ENCODE measurements around the gene MTG1. TPM values are rescaled to one million over a fixed set of nuclear protein-coding genes. Genes with fewer than 3 reads are reported as not detected.
"Not testable (repeated sequence)": the region's sequence is repeated elsewhere in the genome, so short reads cannot be mapped to it uniquely, and the experiment has no call there.

MTG1 gene
- total RNA-seq, 8 experiments from 2014 or later, result 11.9 to 68.6 (median 27.9) TPM

- H3K27ac ChIP-seq; ATAC-seq (replicated peaks in 6 of 8); in situ Hi-C loops (cut with MboI; ENCODE audit: low pct_unique_long_range_greater_than_20kb in 2 of 9, low sequenced_read_pairs in 9 of 9, unreplicated experiment in 9 of 9); H3K4me3 ChIP-seq: not testable (repeated sequence)
- WGBS, 10 experiments, result 40 to 91% (median 80%) methylated on average over 1 to 5 of the region's 5 CpGs; no CpG with 5 or more reads in 3 of the 10 experiments
- peaks cover 11 to 15% of the 10 kb centered on the region in 2 donors for H3K4me1 ChIP-seq (replicated peaks in 1 of 2)
These were observed 17.8 kb upstream of the MTG1 start for GRCh38 chr10:133376183-133376582.

- no peak for ATAC-seq (replicated peaks in 6 of 8)
- H3K27ac ChIP-seq, result no peak overlapping the region
- 40 to 100% (median 86%) methylated on average over 1 to 13 of the region's 30 CpGs; no CpG with 5 or more reads in 4 of the 10 experiments for WGBS, 10 experiments
- H3K4me3 ChIP-seq, result no peak overlapping the region
- in situ Hi-C loops (cut with MboI; ENCODE audit: low pct_unique_long_range_greater_than_20kb in 2 of 9, low sequenced_read_pairs in 9 of 9, unreplicated experiment in 9 of 9), result no loop called here
- H3K4me1 ChIP-seq (replicated peaks in 1 of 2), result peaks cover 7 to 13% of the 10 kb centered on the region in 2 donors
These were observed 16.7 kb upstream of the MTG1 start for GRCh38 chr10:133377025-133377817.

GRCh38 chr10:133377818-133378250, 16.1 kb upstream of the MTG1 start:
- 39 to 87% methylated on average over 4 to 5 of the region's 20 CpGs; no CpG with 5 or more reads in 8 of the 10 experiments for WGBS, 10 experiments
- Histone ChIP-seq H3K4me1 (replicated peaks in 1 of 2) (peaks cover 4 to 10% of the 10 kb centered on the region in 2 donors), H3K27ac (no peak overlapping the region), H3K4me3 (peak overlapping the region; percentile 48 to 93 (median 68))
- in situ Hi-C loops (cut with MboI; ENCODE audit: low pct_unique_long_range_greater_than_20kb in 2 of 9, low sequenced_read_pairs in 9 of 9, unreplicated experiment in 9 of 9), result no loop called here
- peak in 5 of 8 experiments; percentile 0 to 12 (median 0) for ATAC-seq (replicated peaks in 6 of 8)

GRCh38 chr10:133378251-133379096, 15.5 kb upstream of the MTG1 start:
- H3K27ac ChIP-seq, result peak overlapping the region; percentile 3 to 55
- WGBS, 10 experiments, result 0 to 8% (median 0%) methylated on average over 1 to 20 of the region's 90 CpGs; no CpG with 5 or more reads in 7 of the 10 experiments
- H3K4me3 ChIP-seq, result peak overlapping the region; percentile 48 to 93 (median 68)
- in situ Hi-C loops (cut with MboI; ENCODE audit: low pct_unique_long_range_greater_than_20kb in 2 of 9, low sequenced_read_pairs in 9 of 9, unreplicated experiment in 9 of 9), result no loop called here
- peak; percentile 46 to 80 (median 74) for ATAC-seq (replicated peaks in 6 of 8)
- peaks cover 4 to 10% of the 10 kb centered on the region in 2 donors for H3K4me1 ChIP-seq (replicated peaks in 1 of 2)

- Histone ChIP-seq H3K4me3 (peak within 1 kb of the TSS; percentile 48 to 93 (median 68)), H3K27ac (peak within 1 kb of the TSS; percentile 55 to 79), H3K4me1 (replicated peaks in 1 of 2) (peaks cover 4 to 10% of the 10 kb centered on the region in 2 donors)
- ATAC-seq (replicated peaks in 6 of 8), result peak; percentile 37 to 79 (median 73)
- 0% methylated on average over 10 of the region's 78 CpGs; no CpG with 5 or more reads in 9 of the 10 experiments for WGBS, 10 experiments
- in situ Hi-C loops (cut with MboI; ENCODE audit: low pct_unique_long_range_greater_than_20kb in 2 of 9, low sequenced_read_pairs in 9 of 9, unreplicated experiment in 9 of 9), result no loop called here
These were observed 14.7 kb upstream of the MTG1 start, which contains the start of gene PAOX for GRCh38 chr10:133379152-133379800. Gene PAOX (plus strand): TSS chr10:133379262. CDS start chr10:133379317, 55 bp downstream.

GRCh38 chr10:133379801-133380666, 13.9 kb upstream of the MTG1 start:
- Histone ChIP-seq H3K27ac (peak overlapping the region in 1 of 2 donors; percentile 79), H3K4me3 (peak overlapping the region; percentile 48 to 93 (median 68)), H3K4me1 (replicated peaks in 1 of 2) (peaks cover 4 to 10% of the 10 kb centered on the region in 2 donors)
- in situ Hi-C loops (cut with MboI; ENCODE audit: low pct_unique_long_range_greater_than_20kb in 2 of 9, low sequenced_read_pairs in 9 of 9, unreplicated experiment in 9 of 9), result no loop called here
- peak in 1 of 8 experiments; percentile 14 for ATAC-seq (replicated peaks in 6 of 8)
- WGBS, 10 experiments, result 100% methylated on average over 1 of the region's 36 CpGs; no CpG with 5 or more reads in 8 of the 10 experiments

- Histone ChIP-seq H3K27ac (no peak overlapping the region), H3K4me3 (no peak overlapping the region), H3K4me1 (replicated peaks in 1 of 2) (peaks cover 4 to 10% of the 10 kb centered on the region in 2 donors)
- ATAC-seq (replicated peaks in 6 of 8), result no peak
- WGBS, 10 experiments, result 92 to 100% methylated on average over 2 of the region's 8 CpGs; no CpG with 5 or more reads in 8 of the 10 experiments
- in situ Hi-C loops (cut with MboI; ENCODE audit: low pct_unique_long_range_greater_than_20kb in 2 of 9, low sequenced_read_pairs in 9 of 9, unreplicated experiment in 9 of 9), result no loop called here
These were observed 12.9 kb upstream of the MTG1 start for GRCh38 chr10:133381036-133381435.

GRCh38 chr10:133383551-133383950, 10.4 kb upstream of the MTG1 start:
- H3K27ac ChIP-seq, result no peak overlapping the region
- no peak overlapping the region for H3K4me3 ChIP-seq
- ATAC-seq (replicated peaks in 6 of 8), result no peak
- peaks cover 0 to 5% of the 10 kb centered on the region in 2 donors for H3K4me1 ChIP-seq (replicated peaks in 1 of 2)
- in situ Hi-C loops (cut with MboI; ENCODE audit: low pct_unique_long_range_greater_than_20kb in 2 of 9, low sequenced_read_pairs in 9 of 9, unreplicated experiment in 9 of 9), result no loop called here
- WGBS, 10 experiments, result 50 to 100% (median 97%) methylated on average over 1 to 4 of the region's 4 CpGs

GRCh38 chr10:133384071-133384470, 9.9 kb upstream of the MTG1 start:
- Histone ChIP-seq H3K4me3 (no peak overlapping the region), H3K27ac (no peak overlapping the region), H3K4me1 (replicated peaks in 1 of 2) (peaks cover 0 to 5% of the 10 kb centered on the region in 2 donors)
- in situ Hi-C loops (cut with MboI; ENCODE audit: low pct_unique_long_range_greater_than_20kb in 2 of 9, low sequenced_read_pairs in 9 of 9, unreplicated experiment in 9 of 9), result no loop called here
- WGBS, 10 experiments, result 83 to 92% (median 85%) methylated on average over 1 to 7 of the region's 13 CpGs; no CpG with 5 or more reads in 5 of the 10 experiments
- ATAC-seq (replicated peaks in 6 of 8), result no peak

- in situ Hi-C loops (cut with MboI; ENCODE audit: low pct_unique_long_range_greater_than_20kb in 2 of 9, low sequenced_read_pairs in 9 of 9, unreplicated experiment in 9 of 9), result no loop called here
- ATAC-seq (replicated peaks in 6 of 8), result no peak
- WGBS, 10 experiments, result 80 to 100% (median 88%) methylated on average over 1 to 2 of the region's 2 CpGs; no CpG with 5 or more reads in 6 of the 10 experiments
- H3K27ac ChIP-seq, result no peak overlapping the region
- H3K4me1 ChIP-seq (replicated peaks in 1 of 2), result no peaks in the 10 kb centered on the region
- no peak overlapping the region for H3K4me3 ChIP-seq
These were observed 8.7 kb upstream of the MTG1 start for GRCh38 chr10:133385214-133385613.

- H3K4me1 ChIP-seq (replicated peaks in 1 of 2); ATAC-seq (replicated peaks in 6 of 8); H3K27ac ChIP-seq; in situ Hi-C loops (cut with MboI; ENCODE audit: low pct_unique_long_range_greater_than_20kb in 2 of 9, low sequenced_read_pairs in 9 of 9, unreplicated experiment in 9 of 9); H3K4me3 ChIP-seq: not testable (repeated sequence)
- WGBS, 10 experiments, result 71 to 96% (median 86%) methylated on average over 2 to 3 of the region's 4 CpGs; no CpG with 5 or more reads in 6 of the 10 experiments
These were observed 7.0 kb upstream of the MTG1 start for GRCh38 chr10:133386951-133387350.
